GM12892 (cell line): ENCODE data around the gene MDH2.
"Not testable (repeated sequence)": the region's sequence is repeated elsewhere in the genome, so short reads cannot be mapped to it uniquely, and the experiment has no call there.

Source experiments
- DNase-seq: peaks from one replicate; pipeline ENCODE4 v3.0.0; 2011; ENCODE audit not compliant: insufficient read length
- FAIRE-seq: peaks from 2 replicates; lab custom pipeline; 2011; peaks lifted over from hg19 to GRCh38; lab: Jason Lieb, UNC
- POLR2A ChIP-seq: IDR thresholded peaks from 2 replicates; pipeline ENCODE4 v1.6.1; 2011; ENCODE audit warnings: low read depth, low read length, control low read depth
- POLR2AphosphoS5 ChIP-seq: IDR thresholded peaks from 2 replicates; pipeline ENCODE4 v1.6.1; 2011; ENCODE audit warnings: low read depth, low read length, control low read depth
- TAF1 ChIP-seq: IDR thresholded peaks from 2 replicates; pipeline ENCODE4 v1.6.1; 2011; ENCODE audit warnings: low read depth, mild to moderate bottlenecking, control low read depth, low read length, borderline replicate concordance

MDH2 gene

DNA sequence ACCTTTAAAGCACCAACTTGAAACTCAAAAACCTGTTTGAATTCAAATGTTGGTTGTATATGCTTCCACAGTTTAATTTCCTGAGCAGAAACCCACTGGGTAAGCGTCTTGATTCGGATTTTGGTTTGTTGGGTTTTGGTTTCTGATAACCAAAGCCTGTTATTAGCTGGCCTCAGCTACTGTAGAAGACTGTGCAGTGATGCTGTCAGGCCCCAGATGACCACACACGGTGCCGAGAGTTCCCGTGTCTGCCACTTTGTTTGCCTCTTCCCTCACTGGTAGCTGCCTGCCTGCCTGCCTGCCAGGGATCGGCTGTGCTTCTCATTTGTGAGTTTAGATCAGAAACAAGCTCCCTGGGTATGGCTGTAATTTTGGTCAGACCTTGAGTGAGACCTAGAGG is 5.6 kb downstream of the MDH2 start:
- no peak for FAIRE-seq
- no peak for DNase-seq
- TF ChIP-seq POLR2AphosphoS5 (no peak), POLR2A (no peak), TAF1 (no peak)

DNA sequence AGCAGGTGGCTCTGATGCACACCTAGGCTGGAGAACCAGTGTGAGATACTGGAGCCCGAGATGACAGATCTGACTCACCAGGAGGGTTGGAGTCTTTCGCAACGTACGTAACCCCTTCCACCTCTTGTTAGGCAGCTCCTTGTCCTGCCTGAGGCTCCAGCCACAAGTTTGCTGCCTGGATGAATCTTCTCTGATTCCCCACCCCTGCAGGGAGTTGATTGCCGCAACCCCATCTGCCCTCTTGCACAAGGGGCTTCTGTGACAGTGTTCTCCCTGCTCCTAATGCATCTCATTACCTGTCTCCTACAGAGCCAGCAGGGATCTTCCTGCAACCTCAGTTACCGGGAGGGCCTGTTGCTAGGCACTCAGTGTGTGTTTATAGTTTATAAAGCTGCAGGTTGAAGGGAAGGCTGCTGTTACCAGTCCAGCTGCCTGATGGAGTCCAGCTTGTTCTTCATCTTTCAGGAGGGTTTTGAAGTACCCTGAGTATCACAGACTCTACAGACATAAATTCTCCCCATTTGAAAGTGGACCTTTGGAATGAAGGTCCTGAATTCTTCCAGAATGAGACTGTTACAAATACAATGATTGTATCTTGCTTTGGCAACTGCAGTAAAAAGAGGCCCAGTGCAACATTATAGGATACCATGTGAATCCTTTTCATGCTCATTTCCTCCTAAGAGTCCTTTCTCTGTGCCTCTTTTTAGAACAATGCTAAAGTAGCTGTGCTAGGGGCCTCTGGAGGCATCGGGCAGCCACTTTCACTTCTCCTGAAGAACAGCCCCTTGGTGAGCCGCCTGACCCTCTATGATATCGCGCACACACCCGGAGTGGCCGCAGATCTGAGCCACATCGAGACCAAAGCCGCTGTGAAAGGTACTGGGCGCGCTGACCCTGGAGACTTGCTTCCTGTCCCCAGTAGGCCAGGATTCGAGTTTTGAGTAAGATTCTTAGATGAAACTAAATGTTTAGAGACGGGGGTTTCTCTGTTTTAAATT is 6.5 kb downstream of the MDH2 start:
- TF ChIP-seq TAF1 (no peak), POLR2A (peak; percentile 32; the same call in 1 of the 2 replicates), POLR2AphosphoS5 (no peak)
- DNase-seq (no peak), FAIRE-seq (no peak)

DNA sequence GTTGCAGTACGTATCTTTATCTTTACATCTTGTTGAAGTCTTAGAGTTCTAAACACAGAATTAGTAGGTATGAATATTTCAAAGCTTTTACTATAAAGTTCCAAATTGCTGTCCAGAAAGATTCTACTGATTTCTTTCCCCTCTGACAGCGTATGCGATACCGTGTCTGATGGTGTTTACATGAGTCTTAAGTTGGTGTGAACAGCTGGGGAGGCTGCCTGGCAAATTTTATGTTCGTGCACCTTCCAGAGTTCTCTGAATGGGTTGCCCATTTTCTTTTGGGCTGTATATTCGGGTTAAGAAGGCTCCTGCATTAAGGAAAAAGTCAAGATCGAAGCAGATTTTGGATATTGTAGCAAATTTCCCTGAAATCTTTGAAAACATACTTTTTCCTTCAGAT is 8.3 kb downstream of the MDH2 start:
- no peak for FAIRE-seq
- TF ChIP-seq POLR2AphosphoS5 (no peak), POLR2A (no peak), TAF1 (no peak)
- DNase-seq = no peak

DNA sequence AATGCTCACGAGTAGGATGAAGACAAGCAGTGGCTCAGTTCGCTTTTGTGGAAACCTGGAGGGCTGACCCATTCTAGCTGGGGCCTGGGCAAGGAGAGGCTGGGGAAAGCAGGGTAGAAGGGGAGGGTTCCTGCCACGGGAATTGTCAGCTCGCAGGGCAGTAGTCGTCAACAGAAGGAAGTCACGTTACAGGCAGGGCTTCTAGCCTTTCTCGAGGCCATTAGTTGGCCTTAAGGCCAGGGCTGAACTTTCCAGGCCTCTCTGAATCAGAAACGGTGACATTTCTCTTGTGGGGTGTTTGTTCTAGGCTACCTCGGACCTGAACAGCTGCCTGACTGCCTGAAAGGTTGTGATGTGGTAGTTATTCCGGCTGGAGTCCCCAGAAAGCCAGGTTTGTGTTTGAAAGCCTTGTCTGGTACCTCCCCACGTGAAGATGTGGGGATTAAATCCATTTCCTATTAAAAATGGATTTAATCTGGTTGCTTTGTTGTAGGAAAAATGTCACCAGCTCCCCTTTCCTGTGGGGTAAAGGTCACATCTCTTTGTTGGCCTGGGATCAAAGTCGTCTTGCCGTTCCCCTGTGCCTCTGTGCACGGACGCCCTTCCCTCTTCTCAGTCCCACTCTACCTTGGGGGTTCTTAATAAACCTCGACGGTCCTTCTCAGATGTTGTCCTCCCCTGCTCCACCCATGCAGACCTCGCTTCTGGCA is 9.4 kb downstream of the MDH2 start:
- FAIRE-seq (no peak), DNase-seq (no peak)
- TF ChIP-seq POLR2A (no peak), TAF1 (no peak), POLR2AphosphoS5 (no peak)

DNA sequence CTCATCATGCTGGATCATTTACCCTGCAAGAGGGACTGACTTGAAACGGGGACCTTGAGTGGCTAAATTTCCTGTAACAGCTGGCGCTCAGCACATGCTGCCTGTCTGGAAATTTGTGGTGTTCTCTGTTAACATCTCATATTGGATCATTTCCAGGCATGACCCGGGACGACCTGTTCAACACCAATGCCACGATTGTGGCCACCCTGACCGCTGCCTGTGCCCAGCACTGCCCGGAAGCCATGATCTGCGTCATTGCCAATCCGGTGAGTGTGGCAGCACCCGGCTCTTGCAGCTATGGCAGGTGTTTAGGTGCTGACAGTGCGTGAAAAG is 9.9 kb downstream of the MDH2 start:
- FAIRE-seq = no peak
- TF ChIP-seq TAF1 (no peak), POLR2AphosphoS5 (no peak), POLR2A (no peak)
- no peak for DNase-seq

DNA sequence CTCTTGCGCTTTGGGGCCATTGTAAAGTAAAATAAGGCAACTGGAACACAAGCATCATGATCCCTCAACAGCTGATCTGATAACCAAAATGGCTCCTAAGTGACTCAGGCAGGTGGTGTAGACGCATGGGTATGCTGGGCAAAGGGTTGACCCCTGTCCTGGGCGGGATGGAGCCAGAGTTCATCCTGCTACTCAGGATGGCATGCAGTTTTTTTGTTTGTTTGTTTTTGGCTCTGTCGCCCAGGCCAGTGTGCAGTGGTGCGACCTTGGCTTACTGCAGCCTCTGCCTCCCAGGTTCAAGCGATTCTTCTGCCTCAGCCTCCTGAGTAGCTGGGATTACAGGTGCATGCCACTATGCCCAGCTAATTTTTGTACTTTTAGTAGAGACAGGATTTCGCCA is 10.8 kb downstream of the MDH2 start:
- DNase-seq, FAIRE-seq: not testable (repeated sequence)

DNA sequence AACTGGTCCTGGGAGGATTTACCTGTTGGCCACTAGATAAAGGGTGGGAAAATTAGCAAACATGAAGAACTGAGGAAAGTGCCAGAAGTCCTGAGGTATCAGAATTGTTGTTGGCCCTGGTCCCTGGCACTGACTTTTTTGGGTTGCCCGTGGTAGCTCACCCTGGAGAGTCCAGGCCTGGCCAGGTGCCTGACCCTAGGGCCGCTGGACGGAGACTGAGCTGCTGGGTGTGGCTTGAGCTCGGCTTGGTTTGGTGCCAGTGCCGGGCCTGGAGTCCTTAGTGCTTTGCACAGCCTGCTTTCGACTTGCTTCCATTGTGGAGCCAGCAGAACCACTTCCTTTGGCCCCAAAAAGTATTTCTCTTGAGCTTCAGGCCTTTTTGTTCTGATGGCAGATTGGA is 12.9 kb downstream of the MDH2 start:
- DNase-seq = no peak
- TF ChIP-seq TAF1 (no peak), POLR2A (no peak), POLR2AphosphoS5 (no peak)
- FAIRE-seq = no peak

DNA sequence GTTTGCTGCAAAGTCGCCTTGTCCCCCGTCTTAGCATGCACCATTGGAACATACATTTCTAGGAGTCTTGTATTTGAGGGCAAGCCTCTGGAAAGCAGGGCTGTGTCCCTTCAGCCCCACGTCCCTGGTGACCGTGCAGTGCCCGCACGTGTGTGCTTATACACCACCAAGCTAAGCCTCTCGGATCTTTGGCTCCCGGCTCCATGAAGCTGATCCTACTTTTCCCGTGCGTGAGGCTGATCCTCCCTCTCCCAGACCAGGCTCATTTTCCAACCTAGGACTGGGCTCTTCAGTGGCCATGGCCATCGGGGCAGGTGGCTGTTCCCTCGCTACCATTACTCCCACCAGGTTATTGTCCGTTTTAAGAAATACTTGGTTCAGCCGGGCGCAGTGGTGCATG is 14.3 kb downstream of the MDH2 start:
- FAIRE-seq (no peak), DNase-seq (no peak)
- TF ChIP-seq POLR2AphosphoS5 (no peak), POLR2A (no peak), TAF1 (no peak)

DNA sequence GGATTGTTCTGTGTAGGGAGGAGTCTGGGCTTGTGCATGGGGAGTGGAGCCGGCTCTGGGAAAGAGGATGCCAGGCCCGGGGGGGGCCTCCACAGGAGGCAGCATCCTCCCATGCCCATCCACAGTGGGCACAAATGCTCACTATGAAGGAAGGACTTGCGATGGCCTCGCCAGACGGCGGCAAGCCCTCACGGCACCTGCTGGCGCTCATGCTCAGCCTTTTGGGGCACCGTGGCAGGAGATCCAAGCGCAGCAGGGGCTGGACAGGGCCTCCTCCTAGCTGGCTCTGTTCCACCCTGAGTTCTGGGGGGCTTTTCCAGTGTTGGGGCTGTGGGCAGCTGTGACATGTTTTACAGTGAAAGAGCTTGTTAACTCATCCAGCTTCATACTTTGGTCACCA is 15.2 kb downstream of the MDH2 start:
- no peak for FAIRE-seq
- no peak for DNase-seq
- no peak for TF ChIP-seq TAF1
- no peak for TF ChIP-seq POLR2A
- TF ChIP-seq POLR2AphosphoS5 = no peak

DNA sequence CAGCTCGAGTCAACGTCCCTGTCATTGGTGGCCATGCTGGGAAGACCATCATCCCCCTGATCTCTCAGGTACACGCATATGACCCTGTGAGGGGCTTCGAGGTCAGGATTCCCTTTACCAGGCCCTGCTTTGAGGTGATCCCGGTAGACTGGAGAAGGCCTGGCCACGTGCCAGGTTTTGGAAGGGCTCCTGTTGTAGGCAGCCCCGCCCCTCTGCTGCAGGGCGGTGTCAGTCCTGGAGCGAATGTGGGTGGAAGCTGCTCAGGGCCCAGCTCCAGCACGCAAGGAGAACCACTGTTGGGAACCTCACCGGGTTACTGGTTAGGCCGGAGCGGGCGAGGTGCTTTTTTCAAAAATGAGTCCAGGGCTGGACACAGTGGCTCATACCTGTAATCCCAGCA is 15.6 kb downstream of the MDH2 start:
- DNase-seq = no peak
- TF ChIP-seq TAF1 (no peak), POLR2A (no peak)
- no peak for FAIRE-seq

DNA sequence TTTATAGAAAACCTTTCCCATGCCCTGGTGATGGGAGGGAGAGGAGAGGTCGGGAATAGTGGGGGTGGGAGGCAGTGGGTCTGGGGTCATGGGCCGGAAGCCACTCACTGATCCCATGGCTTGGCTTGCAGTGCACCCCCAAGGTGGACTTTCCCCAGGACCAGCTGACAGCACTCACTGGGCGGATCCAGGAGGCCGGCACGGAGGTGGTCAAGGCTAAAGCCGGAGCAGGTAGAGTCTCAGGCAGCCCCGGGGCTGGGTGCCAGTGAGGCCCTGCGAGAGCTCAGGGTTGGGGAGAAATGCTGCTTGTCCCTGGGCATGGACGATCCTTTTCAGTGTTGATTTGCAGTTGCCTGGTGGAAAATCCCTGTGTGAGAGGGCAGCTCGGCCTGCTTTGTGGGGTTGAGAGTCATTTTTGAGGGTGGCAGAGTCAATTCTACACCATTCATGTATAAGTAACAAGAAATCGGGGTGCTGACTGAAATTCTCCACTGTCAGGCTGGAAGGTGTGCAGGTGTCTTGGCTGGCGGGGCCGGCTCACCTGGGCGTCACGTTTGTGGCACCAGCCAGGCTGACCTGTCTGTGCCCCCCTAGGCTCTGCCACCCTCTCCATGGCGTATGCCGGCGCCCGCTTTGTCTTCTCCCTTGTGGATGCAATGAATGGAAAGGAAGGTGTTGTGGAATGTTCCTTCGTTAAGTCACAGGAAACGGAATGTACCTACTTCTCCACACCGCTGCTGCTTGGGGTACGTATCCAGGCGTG is 16.5 kb downstream of the MDH2 start:
- TF ChIP-seq POLR2AphosphoS5 = no peak
- DNase-seq (no peak), FAIRE-seq (no peak)
